Stimulated activated CD4-positive, alpha-beta T cell treated with anti-CD3 and anti-CD28 coated beads, Interleukin-4, amount 100 ng/mL, for 4 hours (primary cell): ENCODE data around the gene SLC39A13.

Source experiments
- DNase-seq, 2 experiments: peaks; one replicate each; pipeline ENCODE4 v3.0.0-alpha.2; 2020

The SLC39A13 gene

DNA sequence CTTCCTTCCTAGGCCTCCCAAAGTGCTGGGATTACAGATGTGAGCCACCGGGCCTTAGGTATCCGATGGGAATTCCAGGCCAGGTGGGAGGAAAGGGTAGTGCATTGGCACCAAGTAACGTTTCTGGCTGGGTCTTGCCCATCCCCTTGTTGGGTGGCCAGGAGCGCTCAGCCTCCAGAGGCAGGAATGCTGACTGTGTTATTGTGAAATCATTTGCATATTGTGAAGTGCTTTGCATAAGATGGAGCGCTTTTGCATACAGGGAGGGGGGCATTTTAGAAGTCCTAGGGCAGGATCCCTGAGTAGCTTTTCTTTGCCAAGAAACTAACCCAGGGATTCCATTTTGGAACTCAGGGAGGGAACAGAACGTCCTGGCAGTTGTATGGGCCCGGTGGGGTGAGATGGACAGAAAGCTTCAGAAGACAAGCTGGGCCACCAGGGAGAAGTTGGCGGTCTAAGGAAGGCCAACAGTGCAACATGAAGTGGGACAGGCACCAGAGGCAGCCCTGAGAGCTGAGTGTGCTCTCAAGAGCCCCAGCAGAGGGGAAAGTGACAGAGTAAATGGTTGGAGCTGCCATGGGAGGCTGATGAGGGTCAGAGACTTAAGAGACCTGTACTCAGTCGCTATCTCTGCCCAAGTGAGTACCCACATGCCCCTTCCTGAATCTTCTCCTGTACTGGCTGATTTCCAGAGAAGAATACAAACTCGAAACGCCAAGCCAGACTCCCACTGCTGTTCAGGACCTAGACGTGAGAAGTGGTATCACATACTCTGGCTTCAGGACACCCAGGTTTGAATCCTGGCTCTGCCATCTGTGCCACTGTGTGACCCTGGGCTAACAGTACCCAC is 1.3 kb upstream of the SLC39A13 start:
- no peak for DNase-seq

DNA sequence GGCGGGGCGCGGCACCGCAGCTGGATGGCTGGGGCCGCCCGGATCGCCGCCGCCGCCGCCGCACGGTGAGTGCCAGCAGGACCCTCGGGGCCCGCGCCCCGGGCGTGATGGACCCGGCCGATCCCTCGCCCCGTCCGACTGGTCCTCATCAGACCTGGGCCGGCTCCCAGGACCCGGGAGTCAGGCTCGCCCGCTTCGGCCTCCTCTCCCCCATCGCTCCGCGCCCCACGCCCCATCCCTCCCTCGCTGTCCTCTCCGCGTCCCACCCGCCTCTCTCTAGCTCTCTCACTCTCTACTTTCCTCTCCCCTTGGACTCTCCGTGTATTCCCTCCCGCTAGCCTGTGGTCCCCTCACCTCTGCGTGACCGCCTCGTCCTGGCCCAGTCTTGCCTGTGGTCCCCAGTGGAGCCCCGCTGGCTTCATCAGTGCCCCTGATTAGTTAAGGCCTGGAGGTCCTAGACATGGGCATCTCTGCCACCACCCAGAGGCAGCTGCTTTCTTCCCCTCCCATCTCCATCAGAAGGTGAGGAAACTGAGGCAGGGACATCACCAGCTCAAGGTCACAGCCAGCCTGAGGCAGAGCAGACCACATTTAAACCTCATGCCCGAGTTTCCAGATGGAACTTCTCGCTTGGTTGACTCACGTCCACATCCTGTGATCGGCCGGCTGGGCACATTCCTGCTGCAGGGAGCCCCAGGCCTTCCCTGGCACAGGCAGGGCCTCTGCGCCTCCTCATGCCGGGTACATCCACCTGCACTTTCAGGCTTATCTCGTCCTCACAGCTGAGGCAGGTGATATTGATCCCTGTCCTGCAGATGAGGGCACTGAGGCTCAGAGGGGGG is 429 bp downstream of the SLC39A13 start:
- no peak for DNase-seq

DNA sequence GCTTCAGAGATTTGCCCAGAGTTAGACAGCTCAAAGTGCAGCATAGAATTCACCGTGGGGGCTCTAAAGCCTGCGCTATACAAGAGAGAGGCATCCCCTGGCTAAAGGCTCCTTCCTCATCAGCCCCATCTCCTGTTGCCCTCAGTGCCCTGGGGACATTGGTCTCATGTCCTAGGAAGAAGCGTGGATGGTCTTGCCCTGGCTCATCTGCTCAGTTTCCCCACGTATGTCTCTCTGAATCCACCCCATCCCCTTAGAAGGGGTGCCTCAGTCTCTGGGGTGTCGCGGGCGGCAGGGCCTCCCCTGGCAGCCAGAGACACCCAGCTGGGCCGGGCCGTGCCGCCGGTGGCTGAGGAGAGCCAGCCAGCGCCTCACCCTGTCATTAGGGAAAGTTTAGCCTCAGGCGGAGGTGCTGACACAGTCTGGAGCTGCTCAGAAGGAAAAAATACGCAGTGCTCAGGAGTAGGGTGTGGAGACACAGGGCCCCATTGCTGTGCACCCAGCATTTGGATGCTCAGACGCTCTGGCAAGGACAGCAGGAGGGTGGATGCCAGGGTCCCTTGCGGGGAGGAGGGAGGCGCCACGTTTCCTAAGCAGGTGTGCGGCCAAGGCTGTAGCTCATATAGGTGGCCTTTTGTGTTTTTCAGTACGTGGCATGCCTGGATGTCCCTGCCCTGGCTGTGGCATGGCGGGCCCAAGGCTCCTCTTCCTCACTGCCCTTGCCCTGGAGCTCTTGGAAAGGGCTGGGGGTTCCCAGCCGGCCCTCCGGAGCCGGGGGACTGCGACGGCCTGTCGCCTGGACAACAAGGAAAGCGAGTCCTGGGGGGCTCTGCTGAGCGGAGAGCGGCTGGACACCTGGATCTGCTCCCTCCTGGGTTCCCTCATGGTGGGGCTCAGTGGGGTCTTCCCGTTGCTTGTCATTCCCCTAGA is 1.3 kb downstream of the SLC39A13 start:
- no peak for DNase-seq

DNA sequence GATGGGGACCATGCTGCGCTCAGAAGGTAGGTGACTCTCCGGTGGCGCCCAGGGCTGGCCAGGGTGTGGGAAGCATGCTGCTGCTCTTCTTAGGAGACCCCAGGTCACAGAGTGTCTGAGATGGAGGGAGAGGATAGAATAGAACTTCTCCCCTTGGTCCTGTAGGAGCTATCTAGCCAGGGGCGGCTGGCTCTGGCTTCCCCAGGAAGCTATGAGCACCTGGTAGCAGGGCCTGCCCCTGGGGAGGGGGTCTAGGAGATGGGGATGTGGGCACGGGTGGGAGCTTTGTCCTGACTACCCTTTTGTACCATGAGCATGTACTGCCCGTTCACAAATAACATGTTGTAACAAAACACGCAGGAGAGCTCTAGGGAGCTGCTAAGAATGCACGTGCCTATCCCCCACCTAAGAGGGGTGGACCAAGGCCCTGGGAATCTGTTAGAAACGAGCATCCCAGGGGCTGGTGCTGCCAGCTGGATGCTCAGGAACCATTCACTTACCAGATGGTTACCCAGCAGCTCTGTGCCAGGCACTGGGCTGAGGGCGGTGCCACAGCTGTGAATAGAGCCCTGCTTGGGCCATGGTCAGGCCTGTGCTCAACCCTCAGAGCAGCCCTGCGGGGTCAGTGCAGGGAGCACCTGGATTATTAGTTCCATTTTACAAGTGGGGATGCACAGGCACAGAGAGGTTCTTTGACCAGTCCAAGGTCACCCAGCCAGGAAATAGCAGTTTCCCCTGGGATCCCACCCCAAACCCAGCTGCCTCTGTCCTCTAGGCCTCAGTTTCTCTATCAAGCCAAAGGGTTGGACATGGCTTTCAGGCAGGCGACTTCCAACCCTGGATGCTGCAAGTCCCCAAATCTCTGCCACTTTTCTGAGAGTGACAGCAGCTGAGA is 2.2 kb downstream of the SLC39A13 start:
- DNase-seq, result no peak

DNA sequence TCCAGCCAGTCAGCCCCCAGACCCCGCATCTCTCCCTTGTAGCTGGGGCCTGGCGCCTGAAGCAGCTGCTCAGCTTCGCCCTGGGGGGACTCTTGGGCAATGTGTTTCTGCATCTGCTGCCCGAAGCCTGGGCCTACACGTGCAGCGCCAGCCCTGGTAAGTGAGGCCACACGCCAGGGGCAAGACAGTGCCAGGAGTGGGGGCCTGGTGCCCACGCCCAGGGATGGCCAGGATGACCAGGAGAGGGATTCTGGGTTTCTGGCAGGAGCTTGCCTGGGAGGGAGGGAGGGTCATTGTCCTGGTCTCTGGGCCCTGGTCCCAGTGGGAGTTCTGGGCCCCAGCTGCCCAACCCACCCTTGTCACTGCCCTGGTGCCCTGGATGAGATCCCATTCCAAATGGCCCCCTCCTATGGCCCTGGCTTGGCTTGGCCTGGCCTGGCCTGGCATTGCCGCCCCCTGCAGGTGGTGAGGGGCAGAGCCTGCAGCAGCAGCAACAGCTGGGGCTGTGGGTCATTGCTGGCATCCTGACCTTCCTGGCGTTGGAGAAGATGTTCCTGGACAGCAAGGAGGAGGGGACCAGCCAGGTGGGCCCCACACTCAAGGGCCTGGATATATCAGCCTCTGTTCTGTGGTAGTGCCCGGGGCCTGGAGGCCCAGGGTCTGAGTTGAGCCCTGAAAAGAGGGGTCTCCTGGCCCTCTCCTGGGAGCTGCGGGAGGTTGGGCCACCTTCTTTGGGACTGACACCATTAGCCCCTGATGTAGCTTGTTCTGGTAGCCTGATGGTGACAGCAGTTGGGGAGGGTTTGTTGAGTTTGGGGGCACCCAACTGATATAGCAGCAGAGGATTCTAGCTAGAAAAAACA is 3.7 kb downstream of the SLC39A13 start:
- peak; percentile 23 to 61 for DNase-seq

DNA sequence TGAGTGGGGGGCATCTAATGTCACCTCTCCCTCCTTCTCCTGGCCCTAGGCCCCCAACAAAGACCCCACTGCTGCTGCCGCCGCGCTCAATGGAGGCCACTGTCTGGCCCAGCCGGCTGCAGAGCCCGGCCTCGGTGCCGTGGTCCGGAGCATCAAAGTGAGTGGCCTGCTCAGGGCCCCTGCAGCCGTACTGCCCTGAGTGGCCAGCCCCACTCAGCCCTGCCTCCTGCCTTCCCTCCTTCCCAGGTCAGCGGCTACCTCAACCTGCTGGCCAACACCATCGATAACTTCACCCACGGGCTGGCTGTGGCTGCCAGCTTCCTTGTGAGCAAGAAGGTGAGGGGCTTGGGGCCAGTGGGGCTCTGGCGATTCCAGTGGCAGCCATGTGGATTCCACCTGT is 5.0 kb downstream of the SLC39A13 start:
- no peak for DNase-seq

DNA sequence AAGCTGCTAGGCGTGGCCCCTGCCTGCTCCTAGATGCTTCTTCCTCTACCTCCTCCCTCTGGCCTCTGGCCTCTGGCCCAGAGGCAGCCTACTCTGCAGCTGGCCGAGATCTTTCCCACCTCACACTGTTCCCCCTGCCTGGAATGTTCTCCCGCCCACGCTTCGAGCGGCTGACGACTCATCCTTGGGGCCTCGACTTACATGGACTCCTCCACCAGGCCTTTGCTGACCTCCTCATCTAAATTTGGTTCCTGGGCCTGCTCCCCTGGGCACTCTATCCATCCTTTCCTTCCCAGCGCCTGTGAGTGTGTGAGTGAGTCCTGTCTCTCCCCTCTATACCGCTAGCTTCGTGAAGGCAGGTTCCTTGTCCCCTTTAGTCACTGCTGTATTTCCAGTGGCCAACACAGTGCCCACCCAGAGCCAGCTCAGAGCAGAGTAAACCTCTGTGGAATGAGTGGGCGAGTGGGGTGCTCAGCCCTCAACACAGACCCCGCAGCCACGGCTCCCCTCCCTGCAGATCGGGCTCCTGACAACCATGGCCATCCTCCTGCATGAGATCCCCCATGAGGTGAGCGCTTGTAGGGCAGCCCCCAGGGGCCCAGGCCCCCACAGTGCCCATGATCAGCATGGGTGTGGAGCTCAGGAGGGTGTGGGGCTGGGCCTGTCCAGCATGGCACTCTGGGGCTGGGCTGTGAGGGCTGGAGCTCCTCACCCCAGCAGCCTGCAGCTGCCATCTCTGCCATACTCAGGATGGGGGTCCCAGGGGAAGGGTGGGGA is 5.7 kb downstream of the SLC39A13 start:
- no peak for DNase-seq

DNA sequence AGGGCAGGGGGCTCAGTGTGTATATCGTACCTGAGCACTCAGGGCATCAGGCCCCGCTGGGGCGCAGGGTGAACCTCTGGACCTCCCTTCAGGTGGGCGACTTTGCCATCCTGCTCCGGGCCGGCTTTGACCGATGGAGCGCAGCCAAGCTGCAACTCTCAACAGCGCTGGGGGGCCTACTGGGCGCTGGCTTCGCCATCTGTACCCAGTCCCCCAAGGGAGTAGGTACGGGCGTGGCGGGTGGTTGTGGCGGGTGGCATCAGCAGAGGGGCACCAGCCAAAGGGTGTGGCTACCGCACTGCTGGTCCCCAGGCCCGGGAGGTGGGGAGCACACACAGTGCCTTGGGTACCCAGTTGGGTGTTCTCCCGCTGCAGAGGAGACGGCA is 6.3 kb downstream of the SLC39A13 start:
- DNase-seq, result no peak

DNA sequence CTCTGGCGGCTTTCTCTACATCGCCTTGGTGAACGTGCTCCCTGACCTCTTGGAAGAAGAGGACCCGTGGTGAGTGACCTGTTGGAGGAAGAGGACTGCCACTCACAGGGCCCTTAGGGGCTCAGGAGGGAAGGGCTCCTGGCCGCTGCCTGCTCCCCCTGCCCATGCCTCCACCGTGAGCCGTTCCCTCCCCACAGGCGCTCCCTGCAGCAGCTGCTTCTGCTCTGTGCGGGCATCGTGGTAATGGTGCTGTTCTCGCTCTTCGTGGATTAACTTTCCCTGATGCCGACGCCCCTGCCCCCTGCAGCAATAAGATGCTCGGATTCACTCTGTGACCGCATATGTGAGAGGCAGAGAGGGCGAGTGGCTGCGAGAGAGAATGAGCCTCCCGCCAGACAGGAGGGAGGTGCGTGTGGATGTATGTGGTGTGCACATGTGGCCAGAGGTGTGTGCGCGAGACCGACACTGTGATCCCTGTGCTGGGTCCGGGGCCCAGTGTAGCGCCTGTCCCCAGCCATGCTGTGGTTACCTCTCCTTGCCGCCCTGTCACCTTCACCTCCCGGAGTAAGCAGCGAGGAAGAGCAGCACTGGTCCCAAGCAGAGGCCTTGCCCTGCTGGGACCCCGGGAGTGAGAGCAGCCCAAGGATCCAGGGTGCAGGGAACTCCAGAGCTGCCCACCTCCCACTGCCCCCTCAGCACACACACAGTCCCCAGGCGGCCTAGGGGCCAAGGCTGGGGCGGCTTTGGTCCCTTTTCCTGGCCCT is 6.9 kb downstream of the SLC39A13 start:
- DNase-seq, result no peak

DNA sequence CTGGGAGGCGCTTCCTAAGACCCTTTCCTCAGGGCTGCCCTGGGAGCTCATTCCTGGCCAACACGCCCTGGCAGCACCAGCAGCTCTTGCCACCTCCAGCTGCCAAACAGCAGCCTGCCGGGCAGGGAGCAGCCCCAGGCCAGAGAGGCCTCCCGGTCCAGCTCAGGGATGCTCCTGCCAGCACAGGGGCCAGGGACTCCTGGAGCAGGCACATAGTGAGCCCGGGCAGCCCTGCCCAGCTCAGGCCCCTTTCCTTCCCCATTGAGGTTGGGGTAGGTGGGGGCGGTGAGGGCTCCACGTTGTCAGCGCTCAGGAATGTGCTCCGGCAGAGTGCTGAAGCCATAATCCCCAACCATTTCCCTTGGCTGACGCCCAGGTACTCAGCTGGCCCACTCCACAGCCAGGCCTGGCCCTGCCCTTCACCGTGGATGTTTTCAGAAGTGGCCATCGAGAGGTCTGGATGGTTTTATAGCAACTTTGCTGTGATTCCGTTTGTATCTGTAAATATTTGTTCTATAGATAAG is 7.6 kb downstream of the SLC39A13 start:
- DNase-seq, result no peak

DNA sequence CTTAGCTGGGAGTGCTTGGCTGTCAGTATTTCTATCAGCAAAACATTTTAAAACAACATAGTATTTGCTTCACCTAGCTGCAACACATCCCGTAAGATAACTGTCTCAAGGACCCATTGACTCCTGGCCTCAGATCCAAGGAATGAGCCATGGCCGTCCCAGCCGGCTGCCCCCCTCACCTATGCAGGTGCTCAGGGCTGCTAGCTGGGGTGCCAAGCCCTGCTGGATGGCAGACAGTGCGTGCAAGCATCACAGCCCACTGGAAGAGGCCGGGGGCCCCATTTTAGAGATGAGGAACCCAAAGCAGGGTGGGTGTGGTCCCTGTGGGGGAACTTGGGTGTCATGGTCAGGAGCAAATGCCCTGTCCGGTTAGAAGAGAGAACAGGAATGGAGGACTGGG is 9.3 kb downstream of the SLC39A13 start:
- DNase-seq, result no peak

DNA sequence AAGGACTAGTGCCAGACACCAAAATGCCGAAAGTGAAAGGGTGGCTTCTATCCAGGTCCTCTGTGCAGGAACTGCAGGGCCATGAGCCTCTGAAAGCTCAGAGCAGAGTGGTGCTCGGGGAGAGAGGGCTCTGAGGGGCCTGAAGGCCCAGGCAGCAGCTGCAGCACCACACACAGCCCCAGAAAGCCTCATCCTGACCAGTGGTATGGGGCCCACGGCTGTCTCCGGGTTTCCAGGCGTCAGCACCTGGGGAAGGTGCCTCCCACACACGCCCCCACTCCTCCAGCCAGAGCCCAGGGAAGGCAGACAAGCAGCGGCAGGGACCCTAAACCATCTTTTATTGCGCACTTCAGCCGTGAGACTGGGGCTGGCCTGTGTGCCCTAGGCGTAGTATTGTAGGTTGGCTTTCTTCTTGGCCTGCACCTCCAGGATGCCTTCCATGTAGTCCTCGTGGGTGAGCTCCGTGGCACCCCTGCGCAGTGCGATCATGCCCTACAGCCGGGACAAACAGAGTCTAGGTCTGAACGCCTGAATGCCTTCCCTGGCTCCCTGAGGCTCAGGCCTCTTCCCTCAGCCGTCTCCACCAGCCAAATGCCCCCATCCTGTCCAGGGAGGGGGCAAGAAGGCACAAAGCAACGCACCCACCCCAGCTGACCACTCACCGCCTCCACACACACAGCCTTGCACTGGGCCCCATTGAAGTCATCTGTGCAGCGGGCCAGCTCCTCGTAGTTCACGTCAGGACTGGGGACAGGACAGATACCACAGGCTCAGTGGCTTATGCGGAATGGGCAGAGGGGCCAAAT is 10.3 kb downstream of the SLC39A13 start:
- DNase-seq, result no peak

DNA sequence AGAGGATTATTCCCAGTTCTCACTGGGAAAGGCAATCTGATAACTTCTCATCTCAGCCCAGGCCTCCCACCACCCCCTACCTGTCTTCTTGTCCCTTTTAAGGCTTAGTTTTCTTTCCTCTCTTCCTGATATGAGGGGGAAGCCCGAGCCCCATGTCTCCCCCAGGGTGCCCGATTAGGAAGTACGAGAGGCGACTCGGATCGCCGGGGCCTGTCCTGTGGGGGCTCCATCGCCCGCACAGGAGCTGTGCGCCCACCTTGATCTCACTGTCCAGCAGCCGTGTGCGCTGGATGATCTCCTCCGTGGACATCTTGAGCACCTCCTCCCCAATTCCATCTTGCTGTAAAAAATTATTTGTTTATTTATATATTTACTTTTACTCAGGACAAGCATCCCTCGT is 17.2 kb downstream of the SLC39A13 start:
- DNase-seq, result no peak

DNA sequence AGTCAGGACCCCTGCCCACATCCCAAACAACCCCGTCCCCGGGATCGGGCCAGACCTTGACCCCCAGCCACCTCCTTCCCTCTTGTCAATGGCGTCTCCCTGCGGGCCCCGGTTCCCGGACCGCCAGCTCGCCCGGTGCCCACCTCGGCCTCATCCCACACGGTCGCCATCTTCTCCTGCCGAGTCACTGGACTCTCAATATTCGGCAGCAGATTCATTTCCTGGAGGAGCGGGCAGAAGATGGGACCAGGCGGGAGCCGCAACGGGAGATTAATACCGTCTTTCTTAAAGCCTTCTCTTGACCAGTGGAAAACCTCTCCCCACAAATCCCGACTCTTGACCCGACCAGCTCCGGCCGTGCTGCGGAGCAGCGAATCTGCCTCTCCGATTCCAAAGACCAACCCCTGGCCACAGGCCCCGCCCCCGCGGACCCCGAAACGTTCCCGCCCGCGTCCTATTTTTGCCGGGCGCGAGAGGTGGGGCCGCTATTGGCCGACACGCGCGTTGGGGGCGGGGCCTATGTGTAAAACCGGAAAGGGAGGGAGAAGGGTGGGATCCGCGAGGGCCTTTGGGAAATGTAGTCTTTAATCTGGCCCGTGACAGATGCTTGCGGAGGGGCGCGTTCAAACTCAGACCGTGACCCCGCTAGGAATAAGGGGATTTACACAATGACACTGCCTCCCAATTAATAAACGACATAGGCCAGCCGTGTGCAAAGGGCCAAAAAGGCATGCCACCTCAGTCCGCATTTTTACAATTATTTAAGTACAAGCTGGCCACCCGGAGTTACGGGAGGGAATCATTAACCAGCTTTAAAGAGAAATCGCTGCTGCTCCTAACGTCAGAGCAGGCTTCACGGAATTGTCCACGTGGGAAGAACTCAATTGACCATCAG is 17.9 kb downstream of the SLC39A13 start, which contains the start of gene PSMC3:
Gene PSMC3, minus strand, starts transcription at position 378 of the 895 bp plus-strand sequence. Its CDS starts 160 bp downstream, at position 218.
- DNase-seq, result peak; percentile 97 to 99

DNA sequence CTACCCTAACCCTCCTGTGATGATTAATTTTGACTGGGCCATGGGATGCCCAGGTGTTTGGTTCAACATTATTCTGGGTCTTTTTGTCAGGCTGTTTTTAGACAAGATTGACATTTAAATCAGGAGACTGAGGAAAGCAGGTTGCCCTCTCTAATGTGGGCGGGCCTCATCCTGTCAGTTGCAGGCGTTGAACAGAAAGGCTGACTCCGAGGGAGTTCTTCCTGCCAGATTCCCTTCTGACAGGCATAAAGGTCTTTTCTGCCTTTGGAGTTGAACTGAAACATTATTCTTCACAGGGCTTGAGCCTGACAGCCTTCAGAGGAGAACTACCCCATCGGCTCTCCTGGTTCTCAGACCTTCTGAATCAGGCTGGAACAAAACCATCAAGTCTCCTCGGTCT is 22.1 kb downstream of the SLC39A13 start:
- DNase-seq, result no peak

DNA sequence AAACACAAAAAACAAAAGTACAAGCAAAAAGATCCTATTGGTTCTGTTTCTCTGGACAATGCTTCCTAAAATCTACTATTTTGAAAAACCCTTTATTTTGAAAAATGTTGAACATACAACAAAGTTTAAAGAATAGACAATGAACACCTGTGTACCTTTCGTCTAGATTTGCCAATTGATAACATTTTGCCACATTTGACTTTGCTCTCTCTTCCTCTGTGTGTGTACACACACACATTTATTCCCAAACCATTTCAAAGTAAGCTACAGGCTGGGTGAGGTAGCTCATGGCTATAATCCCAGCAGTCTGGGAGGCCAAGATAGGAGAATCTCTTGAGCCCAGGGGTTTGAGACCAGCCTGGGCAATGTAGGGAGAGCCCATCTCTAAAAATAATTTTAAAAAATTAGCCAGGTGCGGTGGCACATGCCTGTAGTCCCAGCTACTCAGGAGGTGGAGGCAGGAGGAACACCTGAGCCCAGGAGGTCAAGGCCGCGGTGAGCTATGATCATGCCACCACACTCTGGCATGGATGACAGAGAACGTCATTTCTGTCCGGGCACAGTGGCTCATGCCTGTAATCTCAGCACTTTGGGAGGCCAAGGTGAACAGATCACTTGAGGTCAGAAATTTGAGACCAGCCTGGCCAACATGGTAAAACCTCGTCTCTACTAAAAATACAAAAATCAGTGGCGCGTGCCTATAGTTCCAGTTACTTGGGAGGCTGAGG is 23.1 kb downstream of the SLC39A13 start:
- no peak for DNase-seq
